K562 (cell line): Measurements from ENCODE around the gene G6PD. TPM values are rescaled to one million over a fixed set of nuclear protein-coding genes. Genes with fewer than 3 reads are reported as not detected.

Experiments used
- ATF3 ChIP-seq, 2 experiments: fragments of 450-650 bp in 1 of 2; sonication (generic) in 1 of 2; formaldehyde crosslinking in 1 of 2; IDR thresholded peaks in 1 of 2; conservative IDR thresholded peaks in 1 of 2; 2 replicates each; pipeline versions ENCODE4 v1.6.1 to v1.8.1; 2016 to 2023; ENCODE audit warnings: mild to moderate bottlenecking in 2 of 2, moderate library complexity in 2 of 2, inconsistent platforms in 1 of 2, missing genetic modification reagents in 1 of 2
- BRD4 ChIP-seq: fragments of 200-600 bp; sonication (generic); IDR thresholded peaks from 2 replicates; pipeline ENCODE4 v1.6.1; 2017; ENCODE audit warnings: inconsistent platforms
- EGR1 ChIP-seq: fragments of 450-650 bp; conservative IDR thresholded peaks from 2 replicates; pipeline ENCODE4 v1.6.1; 2017; ENCODE audit warnings: mild to moderate bottlenecking
- ELF4 ChIP-seq: fragments of 450-650 bp; formaldehyde crosslinking; IDR thresholded peaks from 2 replicates; pipeline ENCODE4 v1.4.0; 2022; ENCODE audit warnings: missing genetic modification characterization
- EP400 ChIP-seq: fragments of 450-650 bp; IDR thresholded peaks from 2 replicates; pipeline ENCODE4 v1.6.1; 2017; ENCODE audit warnings: antibody characterized with exemption, mild to moderate bottlenecking, moderate library complexity
- ETV1 ChIP-seq: fragments of 450-650 bp; conservative IDR thresholded peaks from 2 replicates; pipeline ENCODE4 v1.6.1; 2016; ENCODE audit warnings: missing genetic modification characterization, control low read depth, low read depth, missing compliant biosample characterization
- ETV5 ChIP-seq: sonication (generic); formaldehyde crosslinking; IDR thresholded peaks from 2 replicates; pipeline ENCODE4 v1.4.0; 2020; ENCODE audit warnings: low read depth, mild to moderate bottlenecking, missing genetic modification reagents
- ETV6 ChIP-seq, 3 experiments: fragments of 150-350 bp in 1 of 3; sonication (generic) in 1 of 3; formaldehyde crosslinking in 1 of 3; IDR thresholded peaks; 2 replicates each; pipeline versions ENCODE4 v1.6.1 to v1.8.0; 2014 to 2022; ENCODE audit warnings: borderline replicate concordance in 2 of 3, low read depth in 2 of 3, antibody characterized with exemption in 1 of 3, low read length in 1 of 3, mild to moderate bottlenecking in 1 of 3, missing genetic modification reagents in 1 of 3
- GABPB1 ChIP-seq: sonication (generic); formaldehyde crosslinking; IDR thresholded peaks from 2 replicates; pipeline ENCODE4 v1.8.0; 2022; ENCODE audit warnings: mild to moderate bottlenecking, missing genetic modification reagents
- GTF2F1 ChIP-seq: IDR thresholded peaks from 2 replicates; pipeline ENCODE4 v1.6.1; 2011; ENCODE audit warnings: low read depth, low read length, improper control_type of control experiment
- HDAC2 ChIP-seq: fragments of 450-650 bp; IDR thresholded peaks from 2 replicates; pipeline ENCODE4 v1.6.1; 2016; ENCODE audit warnings: mild to moderate bottlenecking
- HES1 ChIP-seq: fragments of 450-650 bp; IDR thresholded peaks from 2 replicates; pipeline ENCODE4 v1.6.1; 2016; ENCODE audit warnings: low read depth, mild to moderate bottlenecking, moderate library complexity
- HIVEP1 ChIP-seq: fragments of 250-450 bp; sonication (Bioruptor Pico); IDR thresholded peaks from 2 replicates; pipeline ENCODE4 v1.4.0; 2020; ENCODE audit warnings: mild to moderate bottlenecking
- NFIC ChIP-seq: fragments of 450-650 bp; IDR thresholded peaks from 2 replicates; pipeline ENCODE4 v1.6.1; 2017; ENCODE audit warnings: mild to moderate bottlenecking, inconsistent platforms
- RBM39 ChIP-seq: fragments of 200-400 bp; formaldehyde crosslinking; optimal IDR thresholded peaks from 2 replicates; pipeline ENCODE3; 2018; ENCODE audit warnings: low read depth, low read length
- RCOR1 ChIP-seq, 2 experiments: IDR thresholded peaks; 2 replicates each; pipeline ENCODE4 v1.6.1; 2012; ENCODE audit warnings: low read depth in 2 of 2, low read length in 2 of 2, borderline replicate concordance in 1 of 2, improper control_type of control experiment in 1 of 2
- SMAD3 ChIP-seq: fragments of 450-650 bp; formaldehyde crosslinking; conservative IDR thresholded peaks from 2 replicates; pipeline ENCODE4 v1.4.0; 2020; ENCODE audit warnings: mild to moderate bottlenecking
- TARDBP ChIP-seq: fragments of 450-650 bp; IDR thresholded peaks from 2 replicates; pipeline ENCODE4 v1.6.1; 2016
- TSC22D4 ChIP-seq: fragments of 450-650 bp; IDR thresholded peaks from 2 replicates; pipeline ENCODE4 v1.6.1; 2016; ENCODE audit warnings: missing genetic modification characterization, missing biosample characterization, control low read depth
- U2AF2 ChIP-seq: fragments of 200-400 bp; formaldehyde crosslinking; optimal IDR thresholded peaks from 2 replicates; pipeline ENCODE3; 2017; ENCODE audit warnings: low read depth, mild to moderate bottlenecking, low read length
- VEZF1 ChIP-seq: fragments of 200-800 bp; sonication (Bioruptor generic); IDR thresholded peaks from 2 replicates; pipeline ENCODE4 v1.6.1; 2017; ENCODE audit warnings: missing genetic modification characterization, missing compliant biosample characterization
- ZNF175 ChIP-seq: fragments of 200-800 bp; sonication (Bioruptor generic); IDR thresholded peaks from 2 replicates; pipeline ENCODE4 v1.6.1; 2016; ENCODE audit warnings: low read depth, mild to moderate bottlenecking, missing genetic modification characterization, missing compliant biosample characterization
- ZNF41 ChIP-seq: fragments of 250-450 bp; sonication (Bioruptor Pico); conservative IDR thresholded peaks from 2 replicates; pipeline ENCODE4 v1.4.0; 2020; ENCODE audit warnings: mild to moderate bottlenecking
- ZNF639 ChIP-seq, 2 experiments: fragments of 200-800 bp in 1 of 2; sonication (Bioruptor generic) in 1 of 2; sonication (generic) in 1 of 2; formaldehyde crosslinking in 1 of 2; IDR thresholded peaks in 1 of 2; conservative IDR thresholded peaks in 1 of 2; 2 replicates each; pipeline versions ENCODE4 v1.5.0 to v1.6.1; 2016 to 2020; ENCODE audit warnings: missing compliant biosample characterization in 1 of 2, missing genetic modification characterization in 1 of 2, missing genetic modification reagents in 1 of 2
- ZNF695 ChIP-seq: fragments of 450-650 bp; formaldehyde crosslinking; IDR thresholded peaks from 2 replicates; pipeline ENCODE4 v1.4.0; 2020; ENCODE audit warnings: mild to moderate bottlenecking, moderate library complexity
- ZNF696 ChIP-seq: fragments of 250-450 bp; sonication (Bioruptor Pico); conservative IDR thresholded peaks from 2 replicates; pipeline ENCODE4 v1.4.0; 2020; ENCODE audit warnings: mild to moderate bottlenecking, moderate library complexity
- polyA plus RNA-seq, 8 experiments: library from polyadenylated mRNA; depleted of rRNA in 4 of 8; stranded (reverse) in 5 of 8; unstranded in 3 of 8; fragments of >200 nt; fragmentation: Nextera tagmentation in 2 of 8; fragmentation: Illumina TruSeq in 1 of 8; extraction: Ambion mirVana in 2 of 8; extraction: Trizol in 1 of 8; gene quantifications; 2 replicates each; pipeline versions ENCODE4 v1.2.1 to v1.2.3, GENCODE V29; 2011 to 2014; ENCODE audit warnings: inconsistent platforms in 1 of 8, missing spikeins in 1 of 8
- total RNA-seq, 7 experiments: library from RNA; depleted of rRNA in 6 of 7; stranded (reverse); fragments of >200 nt in 6 of 7; fragmentation: Illumina TruSeq in 2 of 7; extraction: Trizol in 2 of 7; gene quantifications; 2 replicates each; pipeline versions ENCODE4 v1.2.1 to v1.2.3, GENCODE V29; 2011 to 2021; ENCODE audit warnings: low replicate concordance in 1 of 7

The G6PD gene
- total and polyA plus RNA-seq, 9 of the 15 experiments (the other 6 are each of a cell fraction or from before 2014, with no cell fraction given) = 2.9 to 222 (median 66.4) TPM

GRCh38 chrX:154516656-154517100, 30.0 kb downstream of the G6PD start (continued):
- TF ChIP-seq ZNF175 (no peak), ETV6 (IDR thresholded peaks at IDR 0.05; ENCODE audit: borderline replicate concordance in 1 of 2, low read depth in 2 of 2, low read length in 1 of 2) (0 out of 4 replicates have a peak, but pooled peaks of 1 of the 2 experiments have one; percentile 29), ETV6 (CRISPR knock-in tag; IDR thresholded peaks at IDR 0.05; ENCODE audit: borderline replicate concordance) (no peak), BRD4 (no peak), TSC22D4 (tag) (no peak), EP400 (0 out of 2 replicates have a peak, but pooled peaks have one; percentile 12), GABPB1 (CRISPR knock-in tag) (no peak), HES1 (no peak), HDAC2 (0 out of 2 replicates have a peak, but pooled peaks have one; percentile 33), ZNF696 (CRISPR knock-in tag) (no peak), NFIC (no peak), ELF4 (CRISPR knock-in tag) (no peak), ATF3 (IDR thresholded peaks at IDR 0.05) (0 out of 2 replicates have a peak, but pooled peaks have one; percentile 7), ATF3 (CRISPR knock-in tag; conservative IDR thresholded peaks at IDR 0.05) (no peak), ZNF695 (CRISPR knock-in tag) (no peak), GTF2F1 (no peak), ZNF639 (CRISPR knock-in tag; conservative IDR thresholded peaks at IDR 0.05 in 1 of 2, IDR thresholded peaks at IDR 0.05 in 1 of 2) (no peak), VEZF1 (CRISPR knock-in tag) (no peak), ZNF41 (CRISPR knock-in tag) (no peak), SMAD3 (CRISPR knock-in tag) (no peak), EGR1 (no peak), HIVEP1 (CRISPR knock-in tag) (no peak), RCOR1 (IDR thresholded peaks at IDR 0.05; ENCODE audit: borderline replicate concordance in 1 of 2, low read depth in 2 of 2, low read length in 2 of 2) (no peak), TARDBP (no peak), ETV5 (CRISPR knock-in tag) (no peak), U2AF2 (no peak), ETV1 (tag) (no peak), RBM39 (no peak)
